ENCODE data around the gene RRAS2. TPM values are rescaled to one million over a fixed set of nuclear protein-coding genes. Genes with fewer than 3 reads are reported as not detected.

RRAS2 gene
- total RNA-seq, 1 experiment from 2014 or later = 158 TPM

DNA sequence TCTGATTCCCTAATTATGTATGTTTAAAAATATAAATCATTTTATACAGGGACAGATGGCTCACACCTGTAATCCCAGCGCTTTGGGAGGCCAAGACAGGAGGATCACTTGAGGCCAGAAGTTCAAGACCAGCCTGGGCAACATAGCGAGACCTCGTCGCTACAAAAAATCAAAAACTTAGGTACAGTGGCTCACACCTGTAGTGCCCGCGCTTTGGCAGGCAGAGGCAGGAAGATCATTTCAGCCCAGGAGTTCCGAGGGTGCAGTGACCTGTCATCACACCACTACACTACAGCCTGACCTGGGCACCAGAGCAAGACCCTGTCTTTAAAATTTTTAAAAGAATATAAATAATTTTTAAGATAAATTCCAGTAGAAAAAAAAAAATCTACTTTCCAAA is 11.5 kb downstream of the RRAS2 start:
- no peak overlapping the region for H4K5ac ChIP-seq (ENCODE audit: insufficient read length, low read depth, low read length)
- peaks cover 63 to 66% of the 10 kb centered on the region in 2 experiments for H3K4me1 Mint-ChIP-seq
- TF ChIP-seq, protein P1, sequence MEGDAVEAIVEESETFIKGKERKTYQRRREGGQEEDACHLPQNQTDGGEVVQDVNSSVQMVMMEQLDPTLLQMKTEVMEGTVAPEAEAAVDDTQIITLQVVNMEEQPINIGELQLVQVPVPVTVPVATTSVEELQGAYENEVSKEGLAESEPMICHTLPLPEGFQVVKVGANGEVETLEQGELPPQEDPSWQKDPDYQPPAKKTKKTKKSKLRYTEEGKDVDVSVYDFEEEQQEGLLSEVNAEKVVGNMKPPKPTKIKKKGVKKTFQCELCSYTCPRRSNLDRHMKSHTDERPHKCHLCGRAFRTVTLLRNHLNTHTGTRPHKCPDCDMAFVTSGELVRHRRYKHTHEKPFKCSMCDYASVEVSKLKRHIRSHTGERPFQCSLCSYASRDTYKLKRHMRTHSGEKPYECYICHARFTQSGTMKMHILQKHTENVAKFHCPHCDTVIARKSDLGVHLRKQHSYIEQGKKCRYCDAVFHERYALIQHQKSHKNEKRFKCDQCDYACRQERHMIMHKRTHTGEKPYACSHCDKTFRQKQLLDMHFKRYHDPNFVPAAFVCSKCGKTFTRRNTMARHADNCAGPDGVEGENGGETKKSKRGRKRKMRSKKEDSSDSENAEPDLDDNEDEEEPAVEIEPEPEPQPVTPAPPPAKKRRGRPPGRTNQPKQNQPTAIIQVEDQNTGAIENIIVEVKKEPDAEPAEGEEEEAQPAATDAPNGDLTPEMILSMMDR (conservative IDR thresholded peaks at IDR 0.05) = no peak

More for the DNA sequence above, 11.5 kb downstream of the RRAS2 start:
- Mint-ChIP-seq H3K27me3 (ENCODE audit: low read depth) (no peaks in the 10 kb centered on the region), H3K9me3 (peaks cover 10 to 13% of the 10 kb centered on the region in 2 experiments), H3K4me3 (no peak overlapping the region), H3K36me3 (ENCODE audit: insufficient read depth in 1 of 3, low read depth in 3 of 3) (peaks cover 6 to 53% (median 25%) of the 10 kb centered on the region in 3 experiments), H3K27ac (peak overlapping the region in 1 of 3 experiments; percentile 82; a peak in 1 of 7 replicates)
- H2BK120ac ChIP-seq (ENCODE audit: low read depth, low read length, poor library complexity, severe bottlenecking) = no peak overlapping the region
- H4K20me1 ChIP-seq (ENCODE audit: control insufficient read depth, insufficient read depth, insufficient read length) = no peaks in the 10 kb centered on the region
- no peak for DNase-seq
- H3K79me2 ChIP-seq (ENCODE audit: insufficient read depth, low read length) = peaks cover 61% of the 10 kb centered on the region
- no peaks in the 10 kb centered on the region for H3K23me2 ChIP-seq (ENCODE audit: insufficient read length, low read depth, low read length, poor library complexity, severe bottlenecking)
- H3K14ac ChIP-seq (ENCODE audit: insufficient read depth, low read length) = no peak overlapping the region
- H3T11ph ChIP-seq (ENCODE audit: low read length) = no peak overlapping the region
- no peak overlapping the region for H2BK5ac ChIP-seq (ENCODE audit: insufficient read length, low read length)
- WGBS (ENCODE audit: extremely low coverage, insufficient read length, low lambda C conversion rate) = no CpG with 5 or more reads among the region's 7 CpGs
- H2BK15ac ChIP-seq (ENCODE audit: low read depth, low read length) = no peak overlapping the region
- H3K18ac ChIP-seq (ENCODE audit: insufficient read length, low read depth, low read length) = no peak overlapping the region
- no peak overlapping the region for H3K27ac ChIP-seq (ENCODE audit: insufficient read length, low read depth, low read length)
- H3K56ac ChIP-seq (ENCODE audit: insufficient read length, low read depth, low read length) = no peak overlapping the region
- H2AK5ac ChIP-seq (ENCODE audit: insufficient read length, low read length) = no peak overlapping the region
- no peak overlapping the region for H3K4me2 ChIP-seq (ENCODE audit: insufficient read depth, insufficient read length, low read length)
- H3K4me1 ChIP-seq (ENCODE audit: insufficient read depth, low read length) = peaks cover 8% of the 10 kb centered on the region
- H2BK20ac ChIP-seq (ENCODE audit: low read depth, low read length, poor library complexity, severe bottlenecking) = no peak overlapping the region
- no peak overlapping the region for H2BK12ac ChIP-seq (ENCODE audit: insufficient read length, low read depth, low read length)
- no peak overlapping the region for H4K8ac ChIP-seq (replicated peaks; ENCODE audit: insufficient read length, low read depth, low read length)
- no peak overlapping the region for H2AFZ ChIP-seq (ENCODE audit: low read length)
- no peak overlapping the region for H3K9ac ChIP-seq (ENCODE audit: extremely low read depth, insufficient read length, low read length)
- H3K23ac ChIP-seq (ENCODE audit: insufficient read length, low read depth, low read length) = no peak overlapping the region
- H4K91ac ChIP-seq (ENCODE audit: insufficient read length, low read depth, low read length) = no peak overlapping the region
- H3K9me3 ChIP-seq (ENCODE audit: control insufficient read depth, low read depth, low read length) = no peaks in the 10 kb centered on the region
- peaks cover 2% of the 10 kb centered on the region for H3K79me1 ChIP-seq (ENCODE audit: insufficient read depth, low read depth, low read length, poor library complexity, severe bottlenecking)
- no peaks in the 10 kb centered on the region for H3K27me3 ChIP-seq (ENCODE audit: insufficient read depth, low read length)
- no peak overlapping the region for H3K4ac ChIP-seq (ENCODE audit: low read depth, low read length)

Measured in H9 (cell line).